ENCODE results near the gene IFIT1B. TPM values are rescaled to one million over a fixed set of nuclear protein-coding genes. Genes with fewer than 3 reads are reported as not detected.

IFIT1B gene
- total RNA-seq, 1 donor from 2014 or later: 6.3 TPM

GRCh38 chr10:89431977-89432376 is 54.1 kb downstream of the IFIT1B start:
- intact Hi-C loops (cut with DNase I): no loop called here
- ATAC-seq (no peak), DNase-seq (ENCODE audit: low spot score) (no peak)

Other genes with a start within 250 kb of the IFIT1B start
- 8.8 TPM for gene CH25H, start 170.7 kb upstream of the IFIT1B start, total RNA-seq
- gene LIPA, start 126.3 kb upstream of the IFIT1B start, total RNA-seq: 72.5 TPM
- 19.9 TPM for gene IFIT2, start 76.0 kb upstream of the IFIT1B start, total RNA-seq
- 25.5 TPM for gene IFIT3, start 50.1 kb upstream of the IFIT1B start, total RNA-seq
- 21.0 TPM for gene IFIT1, start 14.6 kb downstream of the IFIT1B start, total RNA-seq
- gene IFIT5, start 36.5 kb downstream of the IFIT1B start, total RNA-seq: 17.4 TPM
- gene SLC16A12, start 157.5 kb downstream of the IFIT1B start, total RNA-seq: 10.3 TPM

Data from sciatic nerve (tissue), 2 donors.